Stimulated activated CD8-positive, alpha-beta memory T cell treated with anti-CD3 and anti-CD28 coated beads, Interleukin-12 subunit alpha, Interleukin-12 subunit beta, amount 100 ng/mL, for 4 hours (primary cell): ENCODE measurements around the gene CCL16.
"Not testable (repeated sequence)": the region's sequence is repeated elsewhere in the genome, so short reads cannot be mapped to it uniquely, and the experiment has no call there.

Experiments used
- DNase-seq: peaks from one replicate; pipeline ENCODE4 v3.0.0-alpha.2; 2020; ENCODE audit warnings: low read depth

CCL16 gene, protein sequence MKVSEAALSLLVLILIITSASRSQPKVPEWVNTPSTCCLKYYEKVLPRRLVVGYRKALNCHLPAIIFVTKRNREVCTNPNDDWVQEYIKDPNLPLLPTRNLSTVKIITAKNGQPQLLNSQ

DNA sequence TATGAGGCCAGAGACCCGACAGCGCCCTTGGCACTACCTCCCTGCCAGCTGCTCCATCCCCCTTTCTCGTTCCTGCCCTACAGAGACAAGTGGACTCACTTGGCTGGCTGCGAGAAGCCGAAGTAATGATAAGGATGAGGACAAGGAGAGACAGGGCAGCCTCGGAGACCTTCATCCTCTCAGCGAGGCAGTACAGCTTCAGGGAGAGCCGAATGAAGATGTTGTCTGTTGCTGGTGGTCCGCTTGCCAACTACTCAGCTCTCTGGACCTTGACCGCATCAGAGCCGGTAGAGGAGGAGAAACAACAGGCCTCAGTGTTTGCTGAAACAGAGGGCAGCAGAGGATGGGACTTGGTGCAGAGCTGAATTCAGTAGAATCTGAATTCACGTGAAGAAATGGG, at the start of gene CCL16:
Gene CCL16 (minus strand): TSS at position 252 of the 400 bp plus-strand sequence. CDS start 77 bp downstream, at position 175.
- DNase-seq: no peak

DNA sequence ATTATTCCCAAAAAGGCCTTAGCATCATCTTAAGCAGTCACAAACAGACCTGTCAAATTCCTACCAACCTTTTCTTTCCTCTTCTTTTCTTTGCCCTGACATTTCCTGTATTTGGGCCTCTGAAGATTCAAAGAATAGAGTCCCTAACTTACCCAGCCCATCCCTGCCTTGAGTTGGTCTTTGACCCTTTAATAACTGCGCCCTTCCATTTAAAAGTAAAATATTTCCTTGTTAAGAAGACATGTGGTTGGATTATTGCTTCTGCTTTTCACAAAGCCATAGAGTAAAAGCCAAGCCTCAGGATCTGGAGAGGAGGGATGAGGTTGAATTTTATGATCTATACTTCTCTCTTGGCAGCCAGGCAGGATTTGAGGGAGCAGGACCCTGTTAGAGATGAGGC, 49.7 kb upstream of the CCL16 start:
- no peak for DNase-seq

DNA sequence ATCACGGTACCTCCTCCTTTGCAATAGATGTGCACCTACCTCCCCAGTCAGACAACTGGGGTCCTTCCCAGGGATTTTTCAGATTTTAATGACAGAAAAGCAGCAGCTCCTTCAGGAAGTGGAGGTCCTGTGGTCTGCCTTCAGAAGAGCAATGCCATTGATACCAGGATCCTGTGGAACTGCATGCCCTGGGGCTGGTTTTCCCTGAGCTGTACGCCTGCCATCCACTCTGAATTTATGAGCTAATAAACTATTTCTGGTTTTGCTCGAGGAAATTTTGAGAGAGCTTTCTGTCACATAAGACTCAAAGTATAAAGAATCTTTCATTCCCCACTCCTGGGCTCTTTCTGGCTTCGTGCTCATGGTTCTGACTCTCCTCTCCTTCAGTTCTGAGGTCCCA, 46.5 kb upstream of the CCL16 start:
- DNase-seq: no peak

DNA sequence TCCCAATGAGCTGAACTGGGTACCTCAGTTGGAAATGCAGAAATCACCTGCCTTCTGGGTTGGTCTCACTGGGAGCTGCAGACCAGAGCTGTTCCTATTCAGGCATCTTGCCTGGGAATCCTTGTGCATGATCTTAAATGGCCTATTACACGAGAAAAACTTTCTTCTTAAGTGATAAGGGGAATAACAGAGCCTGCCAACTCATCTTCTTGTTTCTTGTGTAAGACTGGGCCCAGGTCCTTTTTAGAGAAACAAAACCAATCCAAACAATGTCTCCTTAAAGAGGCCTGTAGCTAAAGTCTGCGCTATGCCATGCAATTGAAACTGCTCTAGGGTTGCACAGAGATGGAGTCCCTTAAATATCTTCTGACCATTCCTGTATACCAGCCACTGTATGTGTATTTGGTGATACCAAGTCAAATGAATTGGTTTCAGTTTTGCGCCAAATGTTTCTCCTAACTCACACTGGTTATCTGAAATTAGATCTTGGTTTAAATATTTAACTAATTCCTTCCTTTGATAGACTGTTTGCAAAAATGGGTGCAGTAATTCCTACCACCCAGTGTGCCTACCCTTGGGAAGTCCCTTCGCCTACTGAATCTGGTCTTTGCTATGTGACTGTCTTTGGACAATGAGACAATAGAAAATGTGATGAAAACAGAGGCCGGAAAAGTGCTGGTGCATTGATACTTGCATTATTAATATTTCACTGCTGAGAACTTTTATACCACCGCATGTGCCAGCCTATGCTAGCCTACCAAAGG, 43.0 kb upstream of the CCL16 start:
- no peak for DNase-seq

DNA sequence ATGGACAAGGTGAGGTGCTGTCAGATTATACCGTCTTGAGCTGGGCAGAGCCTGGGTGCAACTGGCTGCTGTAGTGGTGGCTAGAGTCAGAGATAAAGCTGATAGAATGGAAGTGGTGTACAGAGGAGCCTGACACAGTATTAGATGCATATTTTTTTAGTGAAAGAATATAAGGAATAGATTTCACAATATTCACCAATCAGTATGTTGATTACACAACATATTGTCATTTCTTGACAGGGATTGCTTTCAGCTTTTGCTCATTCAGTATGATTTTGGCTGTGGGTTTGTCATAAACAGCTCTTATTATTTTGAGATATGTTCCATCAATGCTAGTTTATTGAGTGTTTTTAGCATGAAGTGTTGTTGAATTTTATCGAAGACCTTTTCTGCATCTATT, 38.1 kb upstream of the CCL16 start:
- no peak for DNase-seq

DNA sequence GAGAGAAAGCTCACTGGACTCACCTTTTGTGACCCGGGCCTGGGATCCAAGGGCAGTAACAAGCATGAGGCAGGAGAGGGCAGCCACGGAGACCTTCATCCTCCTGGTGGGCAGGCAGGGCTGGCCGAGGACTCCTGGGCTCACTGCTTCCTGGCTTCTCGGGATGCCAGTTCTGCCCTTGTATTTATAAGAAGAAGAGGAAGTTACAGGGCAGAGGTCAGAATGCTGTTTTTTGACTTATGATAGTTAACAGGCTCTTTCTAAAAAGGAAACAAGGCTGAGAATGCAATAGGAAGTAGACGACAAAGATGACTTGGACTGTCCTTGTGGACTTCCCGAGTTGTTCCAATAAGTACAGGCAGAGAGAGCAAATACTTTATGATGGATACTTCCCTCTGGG, 36.5 kb upstream of the CCL16 start, which contains the start of gene CCL23:
Gene CCL23 (minus strand): TSS at position 174 of the 400 bp plus-strand sequence. CDS start 75 bp downstream, at position 99.
- no peak for DNase-seq

DNA sequence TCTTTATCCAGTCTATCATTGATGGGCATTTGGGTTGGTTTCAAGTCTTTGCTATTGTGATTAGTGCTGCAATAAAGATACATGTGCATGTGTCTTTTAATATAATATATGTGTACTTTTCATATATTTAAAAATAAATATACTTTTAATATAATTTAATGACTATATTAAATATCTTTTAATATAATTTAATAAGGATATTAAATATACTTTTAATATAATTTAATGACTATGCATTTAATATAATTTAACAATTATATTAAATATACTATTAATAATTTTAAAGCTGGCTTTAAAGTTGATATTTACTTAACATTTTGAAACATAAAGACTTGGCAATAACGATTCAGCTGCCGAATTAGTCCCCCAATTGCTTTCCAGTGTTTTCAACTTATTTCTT, 35.3 kb upstream of the CCL16 start:
- no peak for DNase-seq

DNA sequence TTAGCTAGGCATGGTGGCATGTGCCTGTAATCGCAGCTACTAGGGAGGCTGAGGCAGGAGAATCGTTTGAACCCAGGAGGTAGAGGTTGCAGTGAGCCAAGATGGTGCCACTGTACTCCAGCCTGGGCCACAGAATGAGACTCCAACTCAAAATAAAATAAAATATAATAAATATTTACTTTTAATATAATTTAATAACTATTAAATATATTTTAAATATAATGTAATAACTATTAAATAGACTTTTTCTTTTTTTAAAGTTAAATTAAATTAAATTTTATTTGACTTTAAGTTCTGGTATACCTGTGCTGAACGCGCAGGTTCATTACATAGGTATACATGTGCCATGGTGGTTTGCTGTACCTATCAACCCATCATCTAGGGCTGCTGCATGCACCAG, 34.6 kb upstream of the CCL16 start:
- DNase-seq: not testable (repeated sequence)

DNA sequence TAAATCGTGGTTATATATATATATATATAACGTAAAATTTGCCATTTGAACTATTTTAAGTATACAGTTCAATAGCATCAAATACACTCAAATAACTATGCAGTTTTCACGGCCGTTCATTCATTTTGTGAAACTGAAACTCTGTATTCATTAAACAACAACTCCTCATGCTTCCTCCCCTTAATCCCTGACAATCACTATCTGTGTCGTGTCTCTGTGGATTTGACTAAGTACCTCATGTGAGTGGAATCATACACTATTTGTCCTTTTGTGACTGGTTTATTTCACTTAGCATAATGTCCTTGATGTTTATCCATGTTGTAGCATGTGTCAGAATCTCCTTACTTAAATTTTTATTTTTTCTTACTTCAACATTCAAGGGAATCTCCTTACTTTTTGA, 33.6 kb upstream of the CCL16 start:
- DNase-seq: no peak

DNA sequence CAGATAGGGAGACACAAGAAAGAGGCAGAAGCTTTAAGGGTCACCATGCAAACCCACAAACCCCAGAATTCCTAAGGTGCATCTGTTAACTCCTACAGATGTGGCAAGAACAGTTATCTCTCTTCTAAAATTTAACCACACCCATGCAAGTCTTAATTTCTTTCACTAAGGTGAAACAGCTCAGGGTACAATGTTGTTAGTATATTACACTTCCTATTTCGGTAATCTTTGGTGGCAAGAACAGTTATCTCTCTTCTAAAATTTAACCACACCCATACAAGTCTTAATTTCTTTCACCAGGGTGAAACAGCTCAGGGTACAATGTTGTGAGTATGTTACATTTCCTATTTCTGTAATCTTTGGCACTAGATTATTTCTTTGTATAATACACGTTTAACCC, 29.9 kb upstream of the CCL16 start:
- no peak for DNase-seq

DNA sequence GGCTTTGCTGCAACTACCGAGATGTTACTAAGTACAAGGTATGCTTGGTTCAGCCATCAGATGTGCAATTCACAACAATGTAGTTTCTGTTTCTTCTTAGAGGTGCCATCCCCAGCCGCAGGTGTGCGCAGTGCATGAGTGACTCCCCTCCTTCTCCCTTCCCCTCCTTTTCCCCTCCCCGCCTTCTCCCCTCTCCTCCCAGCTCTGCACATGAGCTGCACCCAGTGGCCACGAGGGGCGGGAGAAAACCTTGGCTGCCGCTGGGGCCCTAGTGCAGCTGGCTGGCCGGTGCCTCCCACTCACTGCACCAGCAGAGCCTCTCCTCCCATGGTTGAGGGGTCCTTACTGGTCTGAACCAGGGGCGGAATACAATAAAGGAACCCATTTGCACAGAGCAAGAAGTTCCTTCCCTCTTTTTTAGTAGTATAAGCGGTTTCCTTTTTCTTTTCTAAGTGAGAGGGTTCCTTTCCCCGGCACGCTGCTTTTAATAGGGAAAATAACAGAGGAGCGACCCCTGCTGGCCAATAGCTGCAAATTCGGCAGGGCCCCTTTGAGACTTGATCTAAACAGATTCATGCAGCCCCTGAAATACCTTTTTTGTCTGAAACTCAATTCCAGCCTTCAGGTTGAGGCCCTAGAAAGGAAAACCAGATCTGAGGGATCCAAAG, 27.8 kb upstream of the CCL16 start:
- no peak for DNase-seq

DNA sequence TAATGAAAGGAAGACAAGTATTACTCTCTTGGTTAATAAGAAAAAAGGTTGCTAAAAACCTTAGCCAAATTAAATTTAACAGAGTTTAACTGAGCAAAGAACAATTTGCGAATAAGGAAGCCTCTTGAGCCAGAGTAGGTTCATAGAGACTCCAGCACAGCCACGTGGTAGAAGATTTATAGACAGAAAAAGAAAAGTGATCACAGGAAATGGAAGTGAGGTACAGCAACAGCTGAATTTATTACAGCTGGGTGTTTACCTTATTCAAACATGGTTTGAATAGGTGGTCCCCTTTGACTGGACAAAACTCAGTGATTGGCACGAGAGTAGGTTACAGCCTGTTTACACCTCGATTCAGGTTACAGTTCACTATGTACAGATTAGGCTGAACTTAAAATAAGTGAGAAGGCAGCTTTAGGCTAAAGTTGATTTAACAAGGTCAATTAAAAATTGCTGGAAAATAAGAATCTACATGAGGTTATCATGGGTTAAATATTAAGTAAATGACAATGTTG, 23.4 kb upstream of the CCL16 start:
- no peak for DNase-seq

DNA sequence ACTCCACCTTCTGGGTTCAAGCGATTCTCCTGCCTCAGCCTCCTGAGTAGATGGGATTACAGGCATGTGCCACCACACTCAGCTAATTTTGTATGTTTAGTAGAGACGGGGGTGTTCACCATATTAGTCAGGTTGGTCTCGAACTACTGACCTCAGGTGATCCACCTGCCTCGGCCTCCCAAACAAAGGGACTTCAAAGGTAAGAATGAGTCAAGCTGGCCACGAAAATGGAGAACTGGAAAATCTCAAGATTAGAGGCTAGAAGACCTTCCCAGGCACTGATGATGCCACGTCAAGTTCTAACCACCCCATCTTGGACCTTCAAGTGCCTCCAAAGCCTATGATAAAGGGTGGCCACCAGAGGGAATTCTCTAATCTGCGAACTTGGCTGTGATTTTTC, 21.3 kb upstream of the CCL16 start:
- DNase-seq: no peak

DNA sequence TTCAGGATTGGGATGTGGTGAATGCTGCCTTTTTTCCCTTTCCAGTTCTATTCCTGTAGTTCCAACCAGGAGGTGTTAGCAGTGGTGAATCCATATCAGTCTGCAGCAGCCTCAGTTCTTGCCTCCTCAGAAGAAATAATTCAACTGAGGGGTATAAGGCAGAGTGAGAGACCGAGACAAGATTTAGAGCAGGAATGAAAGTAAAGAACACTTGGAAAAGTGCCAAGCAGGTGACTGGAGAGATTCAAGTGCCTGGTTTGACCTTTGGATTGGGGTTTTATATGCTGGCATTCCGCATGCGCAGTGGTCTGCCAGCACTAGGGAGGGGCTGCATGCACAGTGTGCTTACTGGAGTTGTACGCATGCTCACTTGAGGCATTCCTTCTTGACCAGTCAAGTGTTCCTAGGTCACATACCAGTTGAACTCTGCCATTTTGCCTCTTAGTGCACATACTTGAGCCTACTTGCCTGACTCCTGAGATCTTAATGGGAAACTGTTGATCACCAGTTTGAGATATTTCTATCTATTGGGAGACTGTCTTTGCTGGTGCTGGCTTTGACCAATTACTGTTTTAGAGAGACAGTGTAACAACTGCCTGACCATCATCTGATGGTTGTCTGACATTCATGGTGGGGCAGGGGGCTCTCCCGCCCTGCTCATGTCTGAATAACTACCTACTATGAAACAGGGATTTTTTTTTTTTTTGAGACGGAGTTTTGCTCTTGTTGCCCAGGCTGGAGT, 20.7 kb upstream of the CCL16 start:
- no peak for DNase-seq

DNA sequence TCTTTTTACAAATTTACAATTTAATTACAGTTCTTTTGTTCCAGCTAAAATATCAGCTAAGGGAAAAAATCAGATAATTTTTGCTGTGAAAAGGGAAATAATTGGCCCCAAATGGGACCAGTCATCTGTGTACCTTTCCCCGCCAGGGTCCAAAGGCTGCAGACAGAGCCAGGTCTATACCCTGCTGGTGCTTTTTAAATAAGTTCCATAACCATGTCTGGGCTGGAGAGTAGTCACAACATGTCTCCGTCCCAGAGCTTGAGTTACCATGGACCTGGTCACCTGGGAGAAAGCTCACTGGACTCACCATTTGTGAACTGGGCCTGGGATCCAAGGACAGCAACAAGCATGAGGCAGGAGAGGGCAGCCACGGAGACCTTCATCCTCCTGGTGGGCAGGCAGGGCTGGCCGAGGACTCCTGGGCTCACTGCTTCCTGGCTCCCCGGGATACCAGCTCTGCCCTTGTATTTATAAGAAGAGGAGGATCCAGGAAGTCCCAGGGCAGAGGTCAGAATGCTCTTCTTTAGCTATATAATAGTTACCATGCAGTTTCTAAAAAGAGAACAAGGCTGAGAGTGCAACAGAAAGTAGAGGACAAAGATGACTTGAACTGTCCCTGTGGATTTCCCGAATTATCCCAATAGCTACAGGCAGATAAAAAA, 19.9 kb upstream of the CCL16 start, which contains the start of gene CCL15:
Gene CCL15 (minus strand): TSS at position 444 of the 662 bp plus-strand sequence. CDS start 61 bp downstream, at position 383.
- no peak for DNase-seq

DNA sequence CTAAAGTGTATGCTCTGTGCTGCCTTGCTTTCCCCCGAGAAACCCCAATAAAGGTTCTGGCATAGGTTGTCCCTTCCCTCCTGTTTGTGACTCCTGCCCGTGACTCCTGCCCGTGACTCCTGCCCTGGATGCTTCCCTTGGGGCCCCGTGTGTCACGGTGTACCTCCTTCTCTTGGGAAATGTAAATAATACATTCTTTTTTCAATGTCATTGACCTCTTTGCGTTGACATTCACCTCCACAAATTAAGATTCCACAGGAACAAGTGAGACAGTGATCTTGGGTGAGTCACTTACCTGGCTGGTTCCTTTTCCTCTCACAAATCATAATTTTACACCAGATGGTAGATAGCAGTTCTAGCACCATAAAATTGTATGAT, 19.4 kb upstream of the CCL16 start:
- DNase-seq: no peak

DNA sequence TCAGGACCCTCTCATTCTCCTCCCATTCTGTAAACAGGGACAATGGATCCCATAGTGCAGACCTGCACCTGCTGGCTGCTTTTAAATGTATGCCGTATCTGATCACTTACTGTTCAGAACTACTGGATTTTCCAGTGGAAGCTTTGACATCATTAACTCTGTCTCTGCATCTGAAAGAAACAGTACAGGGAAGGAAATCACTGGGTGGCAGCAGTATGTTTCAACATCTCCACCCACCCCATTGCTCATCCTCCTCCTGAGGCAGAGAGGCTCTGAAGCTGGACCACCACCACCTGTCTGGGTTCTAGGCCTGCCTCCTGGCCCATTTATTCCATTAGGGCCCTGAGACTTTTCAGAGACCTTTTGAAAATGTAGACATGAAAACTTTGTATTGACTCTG, 17.5 kb upstream of the CCL16 start:
- DNase-seq: no peak

DNA sequence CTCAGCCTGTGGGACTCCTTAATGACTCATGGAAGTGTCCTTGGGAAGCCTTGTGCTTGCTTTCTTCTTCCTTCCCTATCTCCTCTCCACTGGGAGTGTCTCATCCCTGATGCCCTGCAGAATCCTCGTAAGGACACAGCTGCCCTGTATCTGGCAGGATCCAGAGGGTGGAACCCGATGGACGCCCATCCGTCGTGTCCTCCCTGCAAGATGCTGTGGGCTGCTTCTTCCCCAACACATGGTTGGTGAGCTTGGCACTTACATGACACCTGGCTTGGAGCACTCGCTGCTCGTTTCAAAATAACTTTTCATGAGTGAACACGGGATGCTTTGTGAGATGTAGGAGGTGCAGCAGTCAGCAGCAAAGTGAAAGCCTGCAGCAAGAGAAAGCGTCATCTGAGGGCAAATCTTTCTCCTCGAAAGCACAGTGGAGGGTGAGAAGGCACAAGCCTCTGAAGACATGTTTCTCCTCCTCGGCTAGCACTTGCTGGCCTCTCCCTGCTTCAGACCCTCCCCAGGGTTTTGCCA, 16.8 kb upstream of the CCL16 start:
- DNase-seq: no peak

DNA sequence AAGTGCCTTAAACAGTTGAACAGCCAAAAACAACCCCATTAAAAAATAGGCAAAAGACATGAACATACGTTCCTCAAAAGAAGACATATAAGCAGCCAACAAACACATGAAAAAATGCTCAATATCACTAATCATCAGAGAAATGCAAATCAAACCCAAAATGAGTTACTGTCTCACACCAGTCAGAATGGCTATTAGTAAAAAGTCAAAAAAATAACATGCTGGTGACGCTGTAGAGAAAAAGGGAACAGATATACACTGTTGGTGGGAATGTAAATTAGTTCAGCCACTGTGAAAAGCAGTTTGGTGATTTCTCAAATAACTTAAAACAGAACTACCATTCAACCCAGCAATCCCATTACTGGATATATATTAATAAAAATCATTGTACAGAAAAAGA, 14.0 kb upstream of the CCL16 start:
- DNase-seq: not testable (repeated sequence)

DNA sequence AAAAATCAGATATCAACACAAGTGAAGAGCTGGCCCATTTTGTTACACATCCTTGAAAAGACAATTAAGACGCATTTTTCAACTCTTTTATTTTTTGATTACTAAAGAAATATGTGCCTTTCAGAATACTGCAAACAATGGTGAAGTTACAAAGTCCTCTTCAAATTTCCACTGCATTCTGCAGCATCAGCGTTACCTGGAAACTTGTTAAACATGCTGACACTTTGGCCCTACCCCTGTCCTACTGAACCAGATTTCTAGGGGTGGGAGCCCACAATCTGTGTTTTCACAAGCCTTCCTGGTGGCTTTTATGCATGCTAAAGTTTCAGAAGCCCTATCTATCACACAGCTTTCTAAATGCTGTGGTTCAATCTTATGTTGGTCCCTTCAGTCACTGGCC, 9.8 kb upstream of the CCL16 start:
- no peak for DNase-seq

DNA sequence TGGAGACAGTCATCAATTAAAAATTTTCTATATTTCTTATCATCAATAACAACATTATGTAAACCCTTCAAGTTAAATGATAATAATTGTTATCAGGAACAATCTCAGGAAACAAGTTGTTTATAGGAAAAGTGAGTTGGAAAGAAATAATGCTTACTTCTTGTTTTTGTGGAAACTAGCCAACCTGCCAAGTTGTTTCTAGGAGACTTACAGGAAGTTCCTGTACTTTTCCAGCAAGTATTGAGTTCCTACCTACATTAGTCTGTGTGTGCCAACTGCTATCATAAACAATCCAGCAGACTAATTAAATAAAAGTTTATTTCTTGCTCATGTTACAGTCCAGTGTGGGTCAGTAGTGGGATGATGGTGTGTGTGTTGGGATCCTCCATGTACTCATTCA, 6.9 kb upstream of the CCL16 start:
- no peak for DNase-seq

DNA sequence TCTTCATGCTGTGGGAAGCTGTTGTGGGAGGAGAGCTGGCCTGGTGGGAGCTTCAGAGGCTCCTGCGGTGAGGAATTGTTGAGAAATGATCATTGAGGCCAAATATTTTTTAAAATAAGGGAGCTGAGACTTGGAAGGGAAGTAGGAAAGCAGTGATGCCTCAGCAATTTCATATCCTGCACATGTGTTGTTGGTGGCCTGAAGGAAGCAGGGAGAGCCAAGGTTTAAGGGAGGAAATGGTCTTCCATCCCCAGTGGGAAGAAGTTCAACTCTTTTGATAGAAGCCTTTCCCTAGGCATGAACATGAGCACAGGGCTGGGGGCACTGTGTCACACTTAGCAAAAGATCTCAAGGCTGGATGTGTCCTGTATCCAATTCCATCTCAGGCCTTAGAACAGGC, 5.3 kb upstream of the CCL16 start, which contains the start of gene CCL14:
Gene CCL14 (minus strand): TSS at position 87 of the 400 bp plus-strand sequence. CDS start 80 bp downstream, at position 7.
- DNase-seq: no peak
